Ovary (tissue), 3 donors: Measurements from ENCODE around the gene CIROP.

ENCODE experiments used
- POLR2A ChIP-seq: fragments of 450-650 bp; IDR thresholded peaks from one replicate; pipeline ENCODE4 v1.6.1; 2017; ENCODE audit warnings: antibody characterized with exemption, mild to moderate bottlenecking, moderate library complexity
- TF ChIP-seq, protein P1 (sequence below), 3 donors: fragments of 450-650 bp in 2 of 3; fragments of 200-600 bp in 1 of 3; IDR thresholded peaks; one replicate each; pipeline versions ENCODE4 v1.5.1 to v1.8.0; 2016 to 2022; ENCODE audit warnings: antibody characterized with exemption in 3 of 3, mild to moderate bottlenecking in 1 of 3
- donor health status: DM: no; HTN: no; CAD: no.

DNA sequence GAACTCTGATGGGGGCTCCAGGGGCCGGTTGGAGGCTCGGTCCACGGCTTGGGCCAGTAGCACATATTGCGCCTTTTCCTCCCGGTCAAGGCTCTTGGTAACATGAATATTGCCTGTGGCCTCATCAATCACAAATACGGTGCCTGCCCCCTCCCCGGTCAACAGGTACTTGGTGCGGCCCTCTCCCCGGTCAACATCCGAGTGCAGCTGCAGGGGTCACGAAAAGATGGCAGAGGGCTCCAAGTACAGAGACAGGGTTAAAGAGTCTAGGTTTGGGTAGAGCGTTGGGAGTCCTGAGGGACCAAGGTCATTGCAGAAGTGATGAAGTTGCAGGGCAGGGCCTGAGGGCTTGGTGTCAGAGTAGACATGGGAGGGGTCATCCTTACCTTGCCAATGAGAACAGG is 49.6 kb downstream of the CIROP start:
- TF ChIP-seq, protein P1, sequence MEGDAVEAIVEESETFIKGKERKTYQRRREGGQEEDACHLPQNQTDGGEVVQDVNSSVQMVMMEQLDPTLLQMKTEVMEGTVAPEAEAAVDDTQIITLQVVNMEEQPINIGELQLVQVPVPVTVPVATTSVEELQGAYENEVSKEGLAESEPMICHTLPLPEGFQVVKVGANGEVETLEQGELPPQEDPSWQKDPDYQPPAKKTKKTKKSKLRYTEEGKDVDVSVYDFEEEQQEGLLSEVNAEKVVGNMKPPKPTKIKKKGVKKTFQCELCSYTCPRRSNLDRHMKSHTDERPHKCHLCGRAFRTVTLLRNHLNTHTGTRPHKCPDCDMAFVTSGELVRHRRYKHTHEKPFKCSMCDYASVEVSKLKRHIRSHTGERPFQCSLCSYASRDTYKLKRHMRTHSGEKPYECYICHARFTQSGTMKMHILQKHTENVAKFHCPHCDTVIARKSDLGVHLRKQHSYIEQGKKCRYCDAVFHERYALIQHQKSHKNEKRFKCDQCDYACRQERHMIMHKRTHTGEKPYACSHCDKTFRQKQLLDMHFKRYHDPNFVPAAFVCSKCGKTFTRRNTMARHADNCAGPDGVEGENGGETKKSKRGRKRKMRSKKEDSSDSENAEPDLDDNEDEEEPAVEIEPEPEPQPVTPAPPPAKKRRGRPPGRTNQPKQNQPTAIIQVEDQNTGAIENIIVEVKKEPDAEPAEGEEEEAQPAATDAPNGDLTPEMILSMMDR (IDR thresholded peaks at IDR 0.05): no peak
- TF ChIP-seq POLR2A: no peak
